Fibroblast of gingiva (primary cell): ENCODE results near the gene KLHL30.
A peak's percentile ranks its signal among the peaks of the same experiment; 100 is the strongest.

ENCODE experiments used
- DNase-seq: peaks from one replicate; pipeline ENCODE4 v3.0.0-alpha.2; 2011; ENCODE audit warnings: low read depth

KLHL30 gene

DNA sequence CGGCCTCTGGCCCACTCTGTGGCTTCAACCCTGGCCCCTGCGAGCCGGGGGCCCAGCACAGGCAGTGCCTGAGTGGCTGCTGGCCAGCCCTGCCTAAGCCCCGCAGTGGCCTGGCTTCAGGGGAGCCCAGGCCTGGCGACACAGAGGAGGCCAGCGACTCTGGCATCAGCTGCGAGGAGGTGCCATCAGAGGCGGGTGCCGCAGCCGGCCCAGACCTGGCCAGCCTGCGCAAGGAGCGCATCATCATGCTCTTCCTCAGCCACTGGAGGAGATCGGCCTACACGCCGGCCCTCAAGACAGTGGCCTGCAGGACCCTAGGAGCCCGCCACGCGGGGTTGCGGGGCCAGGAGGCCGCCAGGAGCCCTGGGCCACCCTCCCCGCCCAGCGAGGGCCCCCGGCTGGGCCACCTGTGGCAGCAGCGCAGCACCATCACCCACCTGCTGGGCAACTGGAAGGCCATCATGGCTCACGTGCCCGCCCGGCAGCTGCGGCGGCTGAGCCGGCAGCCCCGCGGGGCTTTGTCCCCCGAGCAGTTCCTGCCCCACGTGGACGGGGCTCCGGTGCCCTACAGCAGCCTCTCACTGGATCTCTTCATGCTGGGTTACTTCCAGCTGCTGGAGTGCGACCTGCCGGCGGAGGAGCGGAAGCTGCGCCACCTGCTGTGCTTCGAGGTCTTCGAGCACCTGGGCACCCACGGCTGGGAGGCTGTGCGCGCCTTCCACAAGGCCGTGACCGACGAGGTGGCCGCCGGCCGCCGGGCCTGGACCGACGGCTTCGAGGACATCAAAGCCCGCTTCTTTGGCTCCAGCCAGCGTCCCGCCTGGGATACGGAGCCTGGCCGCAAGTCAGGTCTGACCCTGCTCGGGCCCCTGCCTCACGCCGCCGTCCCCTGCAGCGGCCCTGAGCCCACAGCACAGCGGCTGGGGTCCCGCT is 7.5 kb upstream of the KLHL30 start:
- no peak for DNase-seq

DNA sequence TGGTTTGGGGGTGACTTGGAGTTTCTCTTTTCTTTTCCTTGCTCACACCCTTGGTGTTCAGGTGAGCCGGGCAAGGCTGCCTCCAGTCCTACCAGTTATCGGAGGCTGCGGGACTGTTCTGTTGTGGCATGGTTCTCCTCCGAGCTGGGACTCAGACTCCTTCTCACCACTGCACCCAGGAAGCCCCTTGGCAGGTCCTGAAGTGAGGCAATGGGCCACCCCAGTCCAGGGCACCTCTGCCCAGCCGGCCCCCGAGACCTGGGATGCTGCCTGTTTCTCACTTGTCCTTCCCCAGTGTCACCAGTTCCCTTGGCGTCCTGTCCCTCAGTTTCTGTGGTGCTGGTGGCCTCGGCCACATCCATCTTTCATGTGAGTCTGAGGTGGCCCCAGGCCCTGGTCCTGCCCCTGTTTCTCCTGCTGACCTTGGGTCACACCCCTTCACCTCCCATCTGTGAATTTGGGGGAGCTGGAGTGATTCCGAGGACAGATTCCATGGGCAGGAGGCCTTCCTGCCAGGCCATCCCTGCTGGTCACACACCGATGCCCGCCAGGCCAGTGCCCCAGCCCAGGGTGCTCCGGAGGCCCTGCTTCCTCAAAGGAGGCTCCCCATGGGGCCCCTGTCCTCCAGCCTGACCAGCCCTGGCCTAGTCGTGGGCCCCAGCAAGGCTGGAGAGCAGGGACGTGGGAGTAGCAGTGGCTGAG is 6.6 kb upstream of the KLHL30 start:
- no peak for DNase-seq

- no peak for DNase-seq
Observed at GRCh38 chr2:238132463-238133450, 5.7 kb upstream of the KLHL30 start.

GRCh38 chr2:238133499-238134392 is 4.7 kb upstream of the KLHL30 start:
- DNase-seq: no peak

GRCh38 chr2:238134393-238134785 is 4.1 kb upstream of the KLHL30 start:
- no peak for DNase-seq

DNA sequence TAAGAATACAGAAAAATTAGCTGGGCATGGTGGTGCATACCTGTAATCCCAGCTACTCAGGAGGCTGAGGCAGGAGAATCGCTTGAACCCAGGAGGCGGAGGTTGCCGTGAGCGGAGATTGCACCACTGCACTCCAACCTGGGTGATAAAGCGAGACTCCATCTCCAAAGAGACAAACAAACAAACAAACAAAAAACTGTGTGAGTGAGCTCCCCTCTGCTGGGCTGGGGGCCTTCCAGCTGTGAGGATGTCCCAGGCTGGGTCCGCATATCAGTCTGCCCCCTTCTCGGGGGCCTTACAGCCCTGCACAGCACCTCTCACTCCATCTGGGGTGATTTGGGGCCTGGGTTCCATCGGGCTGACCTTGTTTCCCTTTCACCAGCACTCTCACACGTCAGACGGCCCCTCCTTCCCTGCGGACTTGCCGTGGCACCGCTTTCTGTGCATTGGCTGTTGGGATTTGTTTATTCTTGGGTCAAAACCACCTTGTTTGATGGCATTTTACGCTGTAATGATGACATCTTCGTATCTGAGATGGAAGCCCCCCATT is 2.8 kb upstream of the KLHL30 start:
- no peak for DNase-seq

DNA sequence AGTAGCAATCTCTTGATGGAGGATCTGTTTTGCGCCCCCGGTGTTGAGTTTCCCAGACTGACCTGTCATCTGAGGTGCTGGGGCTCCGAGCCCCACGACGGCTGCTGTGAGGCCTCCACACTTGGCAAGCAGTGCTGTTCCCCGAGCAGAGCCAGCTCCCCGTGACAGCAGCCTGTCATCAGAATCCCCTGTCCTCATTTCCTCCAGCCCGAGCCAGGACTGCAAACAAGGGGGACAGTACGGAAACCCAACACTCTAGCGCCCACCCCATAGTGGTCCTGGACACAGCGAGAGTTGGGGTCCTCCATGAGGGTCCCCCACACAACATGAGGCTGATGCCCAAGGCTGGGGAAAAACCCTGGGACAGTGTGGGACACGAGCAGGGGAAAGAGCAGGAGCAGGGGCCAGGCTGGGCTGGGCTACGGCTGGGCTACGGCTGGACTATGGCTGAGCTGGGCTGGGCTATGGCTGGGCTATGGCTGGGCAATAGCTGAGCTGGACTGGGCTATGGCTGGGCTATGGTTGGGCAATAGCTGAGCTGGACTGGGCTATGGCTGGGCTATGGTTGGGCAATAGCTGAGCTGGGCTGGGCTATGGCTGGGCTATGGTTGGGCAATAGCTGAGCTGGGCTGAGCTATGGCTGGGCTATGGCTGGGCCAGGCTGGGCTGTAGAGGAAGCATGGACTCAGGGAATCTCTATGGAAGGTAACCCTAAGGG is 1.5 kb upstream of the KLHL30 start:
- peak; percentile 85 for DNase-seq

DNA sequence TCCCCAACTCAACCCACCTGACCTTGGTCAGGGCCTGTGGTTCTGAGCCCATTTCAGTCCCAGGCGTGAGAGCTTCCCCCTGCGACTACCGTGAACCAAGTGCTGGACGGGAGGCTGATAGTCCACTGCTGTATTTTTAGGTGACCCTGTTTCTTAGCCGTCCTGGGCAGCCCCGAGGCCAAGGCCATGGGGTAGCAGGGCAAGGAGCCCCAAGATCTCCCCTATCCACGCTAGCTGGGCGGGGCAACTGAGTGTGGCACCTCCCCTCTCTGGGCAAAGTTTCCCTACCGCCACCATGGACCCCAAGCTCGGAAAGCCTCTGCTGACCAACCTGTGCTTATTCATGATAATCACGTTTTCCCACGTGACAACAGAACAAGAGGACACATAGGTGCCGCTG is 583 bp upstream of the KLHL30 start:
- DNase-seq: no peak

DNA sequence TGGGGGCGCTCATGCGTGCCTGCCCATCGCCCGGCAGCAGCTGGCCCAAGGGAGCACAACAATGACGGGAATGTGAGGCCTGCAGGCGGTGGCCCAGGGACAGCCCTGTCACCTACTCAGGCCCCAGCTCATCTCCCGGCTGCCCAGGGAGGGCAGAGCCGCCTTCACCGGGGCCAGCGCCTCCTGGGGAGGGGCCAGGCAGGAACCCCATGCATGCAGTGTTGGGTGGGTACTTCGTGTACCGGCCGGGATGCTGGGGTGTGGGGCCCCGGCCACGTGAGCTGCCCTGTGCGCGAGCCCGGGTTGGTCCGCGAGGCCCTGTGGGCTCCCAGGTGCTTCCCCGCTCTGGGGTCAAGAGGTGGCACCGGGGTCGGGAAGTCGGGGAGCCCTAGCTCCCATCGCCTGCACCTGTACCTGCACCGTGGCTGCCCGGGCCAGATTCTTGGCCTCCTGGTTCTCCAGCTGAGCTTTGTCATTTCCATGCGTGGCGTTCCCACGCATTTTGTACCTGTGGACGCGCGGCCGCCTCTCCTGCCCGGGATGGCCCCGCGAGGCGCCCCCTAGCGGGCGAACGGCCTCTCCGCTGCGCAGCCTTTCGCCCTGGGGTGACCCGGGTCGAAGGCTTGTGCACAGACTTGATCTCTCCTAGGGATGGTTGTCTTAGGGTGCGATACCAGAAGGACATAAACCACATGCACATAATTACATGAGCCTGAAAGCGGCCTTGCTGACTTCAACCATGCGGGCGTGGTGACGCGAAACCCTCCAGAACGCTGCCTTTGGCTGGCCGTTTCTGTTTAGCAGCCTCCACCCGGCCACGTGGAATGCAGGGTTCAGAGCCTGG is 950 bp downstream of the KLHL30 start:
- no peak for DNase-seq

- no peak for DNase-seq
Observed at GRCh38 chr2:238140040-238140439, 1.6 kb downstream of the KLHL30 start.

DNA sequence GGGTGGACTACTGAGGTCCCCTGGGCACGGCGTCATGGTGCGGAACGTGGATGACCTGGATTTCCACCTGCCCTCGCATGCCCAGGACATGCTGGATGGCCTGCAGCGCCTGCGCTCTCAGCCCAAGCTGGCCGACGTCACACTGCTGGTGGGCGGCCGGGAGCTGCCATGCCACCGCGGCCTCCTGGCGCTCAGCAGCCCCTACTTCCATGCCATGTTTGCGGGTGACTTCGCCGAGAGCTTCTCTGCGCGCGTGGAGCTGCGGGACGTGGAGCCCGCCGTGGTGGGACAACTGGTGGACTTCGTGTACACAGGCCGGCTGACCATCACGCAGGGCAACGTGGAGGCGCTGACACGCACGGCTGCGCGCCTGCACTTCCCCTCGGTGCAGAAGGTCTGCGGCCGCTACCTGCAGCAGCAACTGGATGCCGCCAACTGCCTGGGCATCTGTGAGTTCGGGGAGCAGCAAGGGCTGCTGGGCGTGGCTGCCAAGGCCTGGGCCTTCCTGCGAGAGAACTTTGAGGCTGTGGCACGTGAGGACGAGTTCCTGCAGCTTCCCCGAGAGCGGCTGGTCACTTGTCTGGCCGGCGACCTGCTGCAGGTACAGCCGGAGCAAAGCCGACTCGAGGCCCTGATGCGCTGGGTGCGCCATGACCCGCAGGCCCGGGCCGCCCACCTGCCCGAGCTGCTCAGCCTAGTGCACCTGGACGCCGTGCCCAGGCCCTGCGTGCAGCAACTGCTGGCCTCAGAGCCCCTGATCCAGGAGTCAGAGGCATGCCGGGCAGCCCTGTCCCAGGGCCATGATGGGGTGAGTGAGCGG is 2.5 kb downstream of the KLHL30 start:
- no peak for DNase-seq

GRCh38 chr2:238141541-238142318 is 3.3 kb downstream of the KLHL30 start:
- DNase-seq: no peak

- DNase-seq: no peak
Observed at GRCh38 chr2:238142382-238143205, 4.1 kb downstream of the KLHL30 start.

DNA sequence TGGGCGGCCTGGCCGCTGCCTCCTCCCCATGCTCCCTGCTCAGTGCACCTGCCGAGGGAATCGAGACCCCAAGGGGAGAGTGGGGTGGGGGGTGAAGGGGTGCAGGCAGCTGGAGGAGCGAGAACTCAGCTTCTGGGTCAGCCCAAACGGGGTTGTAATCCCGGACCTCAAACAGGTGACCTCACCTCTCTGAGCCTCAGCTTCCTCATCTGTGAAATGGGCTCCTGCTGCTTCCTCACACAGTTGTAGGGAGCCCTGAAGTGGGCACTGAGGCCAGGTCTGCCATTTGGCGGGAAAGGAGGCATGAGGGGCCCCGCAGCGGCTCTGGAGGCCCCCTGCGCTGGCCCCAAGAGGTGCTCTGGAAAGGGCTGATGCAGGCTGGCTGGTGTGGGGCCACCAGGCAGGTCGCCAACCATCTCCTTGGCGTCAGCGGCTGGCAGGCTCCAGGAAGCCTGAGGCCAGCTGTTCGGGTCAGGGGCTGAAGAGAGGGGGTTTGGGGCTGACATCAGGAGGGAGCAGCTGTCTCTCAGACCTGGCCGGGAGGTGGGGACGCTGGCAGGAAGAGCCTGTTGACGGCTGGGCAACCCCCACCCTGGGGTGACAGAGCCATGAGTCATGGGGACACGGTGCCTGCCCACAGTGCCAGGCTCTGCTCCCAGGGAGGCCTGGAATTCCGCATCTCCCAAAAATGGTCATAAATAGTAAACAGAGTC is 4.9 kb downstream of the KLHL30 start:
- DNase-seq: peak; percentile 93

DNA sequence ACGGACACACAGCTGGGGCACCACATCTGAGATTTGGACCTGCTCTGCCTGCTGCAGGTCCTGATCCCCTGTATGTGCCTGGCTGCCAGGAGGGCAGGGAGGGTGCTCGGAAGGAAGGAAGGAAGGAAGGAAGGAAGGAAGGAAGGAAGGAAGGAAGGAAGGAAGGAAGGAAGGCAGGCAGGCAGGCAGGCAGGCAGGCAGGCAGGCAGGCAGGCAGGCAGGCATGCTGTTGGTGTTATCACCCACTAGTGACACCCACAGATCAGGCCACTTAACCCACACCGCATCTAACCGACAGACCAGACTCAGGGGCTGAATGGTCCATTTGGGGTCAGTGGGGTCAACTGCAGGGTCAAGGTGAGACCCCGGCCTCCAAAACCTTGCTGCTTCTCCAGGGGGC is 5.8 kb downstream of the KLHL30 start:
- DNase-seq: no peak

- no peak for DNase-seq
Observed at GRCh38 chr2:238145046-238145445, 6.6 kb downstream of the KLHL30 start.
